ENCODE data around the gene JPH4. TPM values are rescaled to one million over a fixed set of nuclear protein-coding genes. Genes with fewer than 3 reads are reported as not detected.

The JPH4 gene
- total RNA-seq, 1 experiment from 2014 or later = 50.1 TPM

- TF ChIP-seq CREM (CRISPR knock-in tag; IDR thresholded peaks at IDR 0.05) (no peak), ATF3 (CRISPR knock-in tag; conservative IDR thresholded peaks at IDR 0.05) (no peak), STAT6 (CRISPR knock-in tag; conservative IDR thresholded peaks at IDR 0.05; ENCODE audit: low read depth) (no peak), AFF4 (CRISPR knock-in tag; IDR thresholded peaks at IDR 0.05; ENCODE audit: borderline replicate concordance) (no peak), MXD4 (CRISPR knock-in tag; IDR thresholded peaks at IDR 0.05; ENCODE audit: borderline replicate concordance) (no peak), NR3C1 (CRISPR knock-in tag; conservative IDR thresholded peaks at IDR 0.05; ENCODE audit: low read depth) (no peak), RORB (CRISPR knock-in tag; IDR thresholded peaks at IDR 0.05) (no peak), EMX1 (CRISPR knock-in tag; IDR thresholded peaks at IDR 0.05) (no peak), TEAD1 (CRISPR knock-in tag; IDR thresholded peaks at IDR 0.05) (no peak), ZSCAN18 (CRISPR knock-in tag; IDR thresholded peaks at IDR 0.05) (no peak), ELF4 (CRISPR knock-in tag; IDR thresholded peaks at IDR 0.05; ENCODE audit: low read depth) (no peak), MLX (CRISPR knock-in tag; IDR thresholded peaks at IDR 0.05) (no peak), TCF7 (CRISPR knock-in tag; IDR thresholded peaks at IDR 0.05; ENCODE audit: low read depth) (no peak)
Observed at GRCh38 chr14:23615856-23616255, 37.3 kb upstream of the JPH4 start (continued).

- TF ChIP-seq ZNF317 (CRISPR knock-in tag; IDR thresholded peaks at IDR 0.05; ENCODE audit: borderline replicate concordance, low read depth) (no peak), SP1 (CRISPR knock-in tag; conservative IDR thresholded peaks at IDR 0.05) (no peak), MYBL2 (CRISPR knock-in tag; IDR thresholded peaks at IDR 0.05) (no peak)
- DNase-seq (ENCODE audit: low spot score) (no peak), ATAC-seq (no peak)
- POLR2A ChIA-PET = no interaction called here
- Mint-ChIP-seq H3K27me3 (ENCODE audit: low read depth) (peaks cover 17% of the 10 kb centered on the region), H3K27ac (no peak overlapping the region), H3K36me3 (no peaks in the 10 kb centered on the region), H3K4me3 (no peak overlapping the region), H3K4me1 (peaks cover 8% of the 10 kb centered on the region; the same call in 1 of the 2 replicates), H3K9me3 (peaks cover 6% of the 10 kb centered on the region; the same call in 1 of the 2 replicates)
- CTCF ChIA-PET = interaction anchor here (1.0 to 9.0 kb wide), 4 partner anchors 18 to 296 kb away, joined by 3 to 69 read pairs (median 10); no protein-coding TSS in a partner anchor
Observed at GRCh38 chr14:23614395-23614828, 35.8 kb upstream of the JPH4 start.

Measured in WTC11 (cell line).